Activated naive CD8-positive, alpha-beta T cell treated with anti-CD3 and anti-CD28 coated beads, Interleukin-2, amount 10 ng/mL, durations not matched to agents 7 days and 5 days (primary cell): Measurements from ENCODE around the gene BMAL1. TPM values are rescaled to one million over a fixed set of nuclear protein-coding genes. Genes with fewer than 3 reads are reported as not detected.

ENCODE experiments used
- ATAC-seq: fragments of 150-1000 bp; cut with Tn5 transposase; one replicate; pipeline ENCODE4 v1.10.0; 2021; ENCODE audit warnings: low read depth, moderate library complexity
- POLR2A ChIA-PET: fragments of 350-600 bp; sonication (Branson Sonifier 250); formaldehyde crosslinking; loops from one replicate; lab custom pipeline; 2021; ENCODE audit warnings: antibody characterized with exemption; lab: Charles Lee
- DNase-seq: peaks from one replicate; pipeline ENCODE4 v3.0.0; 2021
- H3K27ac Mint-ChIP-seq: one replicate; pipeline ENCODE4 v1.8.0; 2022; ENCODE audit warnings: mild to moderate bottlenecking, mixed read lengths
- H3K27me3 Mint-ChIP-seq: one replicate; pipeline ENCODE4 v1.8.0; 2022; ENCODE audit warnings: mild to moderate bottlenecking, moderate library complexity, mixed read lengths
- H3K36me3 Mint-ChIP-seq: one replicate; pipeline ENCODE4 v1.8.0; 2021; ENCODE audit warnings: mild to moderate bottlenecking, mixed read lengths
- H3K4me1 Mint-ChIP-seq: one replicate; pipeline ENCODE4 v1.8.0; 2021; ENCODE audit warnings: mixed read lengths
- H3K4me3 Mint-ChIP-seq: one replicate; pipeline ENCODE4 v1.8.0; 2022; ENCODE audit warnings: mild to moderate bottlenecking, moderate library complexity, mixed read lengths
- H3K9me3 Mint-ChIP-seq: one replicate; pipeline ENCODE4 v1.8.0; 2021; ENCODE audit warnings: mixed read lengths
- total RNA-seq, 2 experiments: library from RNA; stranded (reverse); gene quantifications; one replicate each; pipeline ENCODE4 v1.2.3, GENCODE V29; 2021

Gene BMAL1
- total RNA-seq, 2 experiments from 2014 or later: 76.8 to 83.3 TPM

- no peak for ATAC-seq
- no peak for DNase-seq
- no peak overlapping the region for H3K27ac Mint-ChIP-seq
- H3K36me3 Mint-ChIP-seq: peaks cover 18% of the 10 kb centered on the region
- no peak overlapping the region for H3K4me3 Mint-ChIP-seq
- no peaks in the 10 kb centered on the region for H3K9me3 Mint-ChIP-seq
- POLR2A ChIA-PET: no interaction called here
- H3K27me3 Mint-ChIP-seq: no peaks in the 10 kb centered on the region
- peaks cover 41% of the 10 kb centered on the region for H3K4me1 Mint-ChIP-seq
Observed at GRCh38 chr11:13317293-13318080, 39.9 kb downstream of the BMAL1 start.

DNA sequence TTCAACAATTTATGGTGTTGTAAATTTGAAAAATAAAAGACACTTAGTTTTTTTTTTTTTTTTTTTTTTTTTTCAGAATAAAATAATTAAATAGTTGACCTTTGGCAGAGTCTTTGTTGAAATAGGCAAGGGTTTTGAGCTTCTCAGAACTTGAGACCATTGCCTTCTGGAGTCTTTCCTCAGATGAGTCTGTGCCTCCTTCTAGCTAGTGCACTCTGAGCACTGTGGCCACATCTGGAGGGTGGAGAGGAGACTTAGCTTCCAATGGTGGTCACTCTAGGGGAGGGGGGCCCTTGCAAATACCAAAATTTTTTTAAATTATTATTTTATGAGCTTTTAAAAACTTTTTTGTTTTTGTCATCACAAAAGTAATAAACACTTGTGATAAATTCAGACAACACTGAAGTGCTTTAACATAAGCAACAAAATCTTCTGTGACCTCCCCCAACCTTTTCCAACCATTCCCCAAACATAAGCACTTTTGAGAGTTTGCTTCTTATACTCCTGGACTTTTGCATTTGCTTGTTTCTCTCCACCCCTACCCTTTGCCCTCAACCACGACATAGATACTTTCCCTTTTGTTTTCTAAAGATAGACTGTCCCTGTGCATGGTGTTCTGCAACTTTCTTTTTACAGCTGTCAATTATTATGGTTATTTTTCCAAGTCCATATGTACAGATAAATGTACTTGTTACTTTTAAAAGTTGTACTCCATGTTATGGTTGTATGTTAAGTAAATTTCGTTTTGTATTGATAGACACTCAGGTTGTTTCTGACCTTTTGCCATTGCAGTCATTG lies 41.1 kb downstream of the BMAL1 start:
- Mint-ChIP-seq H3K36me3 (peaks cover 13% of the 10 kb centered on the region), H3K27ac (peak overlapping the region; percentile 66), H3K4me1 (peaks cover 36% of the 10 kb centered on the region), H3K9me3 (no peaks in the 10 kb centered on the region), H3K27me3 (no peaks in the 10 kb centered on the region), H3K4me3 (peak overlapping the region; percentile 76)
- POLR2A ChIA-PET: interaction anchor here (0.9 to 1.2 kb wide), 2 partner anchors 16 to 20 kb away, joined by 3 to 10 read pairs; no protein-coding TSS in a partner anchor
- ATAC-seq: peak; percentile 79
- DNase-seq: no peak

DNA sequence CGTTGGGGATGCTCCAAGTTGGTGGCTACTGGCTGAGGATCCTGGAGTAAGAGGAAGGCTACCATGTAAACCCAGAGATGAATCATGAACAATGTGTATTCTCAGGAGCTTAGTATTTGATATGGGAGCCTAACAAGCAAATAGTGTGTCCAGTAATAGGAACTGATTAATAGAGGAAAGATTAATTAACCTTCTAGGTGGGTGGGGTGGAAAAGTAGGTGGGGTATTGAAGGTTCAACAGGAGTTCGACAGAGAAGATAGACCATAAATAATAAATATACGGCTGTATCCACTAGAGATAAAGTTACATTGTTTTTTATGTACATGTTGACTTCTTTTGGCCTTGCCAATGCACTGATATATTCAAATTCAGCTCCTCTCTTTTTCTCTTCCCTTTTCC lies 43.1 kb downstream of the BMAL1 start:
- H3K27me3 Mint-ChIP-seq: no peaks in the 10 kb centered on the region
- peaks cover 16% of the 10 kb centered on the region for H3K36me3 Mint-ChIP-seq
- ATAC-seq (no peak), DNase-seq (no peak)
- H3K27ac Mint-ChIP-seq: no peak overlapping the region
- POLR2A ChIA-PET: interaction anchor here (0.6 to 1.1 kb wide), 3 partner anchors 10 to 115 kb away, joined by 3 read pairs; no protein-coding TSS in a partner anchor
- H3K4me1 Mint-ChIP-seq: peaks cover 35% of the 10 kb centered on the region
- no peak overlapping the region for H3K4me3 Mint-ChIP-seq
- no peaks in the 10 kb centered on the region for H3K9me3 Mint-ChIP-seq

DNA sequence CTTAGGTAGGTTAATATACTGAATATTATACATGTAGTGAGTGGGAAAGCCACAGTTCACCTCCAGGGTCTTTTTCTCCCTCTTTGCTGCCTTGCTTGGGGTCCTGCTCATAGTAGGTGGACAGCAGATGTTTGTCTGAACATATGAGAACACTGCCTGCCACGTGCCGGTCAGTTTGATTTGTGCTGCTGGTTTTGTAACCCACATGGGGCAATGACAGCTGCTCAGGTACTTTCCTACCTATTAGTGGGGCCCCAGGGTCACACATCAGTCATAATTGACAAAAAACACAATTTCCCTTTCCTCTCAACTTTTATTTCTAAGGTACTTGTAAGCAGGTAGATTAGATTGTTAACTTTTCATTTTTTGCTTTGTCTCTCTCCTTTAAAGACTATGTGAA lies 43.8 kb downstream of the BMAL1 start:
- no peak overlapping the region for H3K4me3 Mint-ChIP-seq
- POLR2A ChIA-PET: interaction anchor here (1.1 kb wide), 1 partner anchor 10 kb away, joined by 3 read pairs; no protein-coding TSS in a partner anchor
- peaks cover 32% of the 10 kb centered on the region for H3K4me1 Mint-ChIP-seq
- ATAC-seq (no peak), DNase-seq (no peak)
- peaks cover 16% of the 10 kb centered on the region for H3K36me3 Mint-ChIP-seq
- H3K9me3 Mint-ChIP-seq: no peaks in the 10 kb centered on the region
- no peaks in the 10 kb centered on the region for H3K27me3 Mint-ChIP-seq
- H3K27ac Mint-ChIP-seq: no peak overlapping the region

- POLR2A ChIA-PET: no interaction called here
- Mint-ChIP-seq H3K27ac (no peak overlapping the region), H3K4me3 (no peak overlapping the region), H3K27me3 (no peaks in the 10 kb centered on the region), H3K4me1 (peaks cover 25% of the 10 kb centered on the region), H3K9me3 (no peaks in the 10 kb centered on the region), H3K36me3 (peaks cover 27% of the 10 kb centered on the region)
- ATAC-seq (no peak), DNase-seq (no peak)
Observed at GRCh38 chr11:13324141-13324540, 46.6 kb downstream of the BMAL1 start.

GRCh38 chr11:13324709-13325108 lies 47.1 kb downstream of the BMAL1 start:
- H3K9me3 Mint-ChIP-seq: no peaks in the 10 kb centered on the region
- H3K27ac Mint-ChIP-seq: no peak overlapping the region
- ATAC-seq (no peak), DNase-seq (no peak)
- POLR2A ChIA-PET: no interaction called here
- H3K27me3 Mint-ChIP-seq: no peaks in the 10 kb centered on the region
- H3K36me3 Mint-ChIP-seq: peaks cover 27% of the 10 kb centered on the region
- no peak overlapping the region for H3K4me3 Mint-ChIP-seq
- H3K4me1 Mint-ChIP-seq: peaks cover 25% of the 10 kb centered on the region

GRCh38 chr11:13327421-13327820 lies 49.8 kb downstream of the BMAL1 start:
- Mint-ChIP-seq H3K27ac (no peak overlapping the region), H3K4me1 (peaks cover 20% of the 10 kb centered on the region), H3K27me3 (no peaks in the 10 kb centered on the region), H3K36me3 (peaks cover 29% of the 10 kb centered on the region), H3K9me3 (no peaks in the 10 kb centered on the region), H3K4me3 (no peak overlapping the region)
- POLR2A ChIA-PET: no interaction called here
- DNase-seq (no peak), ATAC-seq (no peak)

DNA sequence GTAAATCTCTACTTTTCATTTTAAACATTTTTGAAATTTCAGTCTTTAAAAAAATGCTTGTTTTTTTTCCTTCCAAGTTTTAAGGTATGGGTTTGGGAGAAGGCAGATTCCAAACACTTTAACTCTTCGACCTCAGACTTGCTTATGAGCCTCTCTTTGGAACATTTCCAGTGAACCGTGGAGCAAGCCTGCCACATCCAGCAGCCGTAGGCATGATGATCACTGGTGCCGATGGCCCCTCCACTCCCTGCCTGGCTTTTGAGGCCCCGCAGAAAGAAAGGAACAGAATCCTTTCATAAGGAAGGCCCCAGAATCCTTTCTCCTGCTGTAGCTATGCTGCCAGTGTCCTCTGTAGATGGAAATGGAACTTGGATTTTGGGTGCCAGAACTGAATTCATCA lies 50.7 kb downstream of the BMAL1 start:
- POLR2A ChIA-PET: no interaction called here
- H3K36me3 Mint-ChIP-seq: peaks cover 28% of the 10 kb centered on the region
- no peaks in the 10 kb centered on the region for H3K9me3 Mint-ChIP-seq

DNA sequence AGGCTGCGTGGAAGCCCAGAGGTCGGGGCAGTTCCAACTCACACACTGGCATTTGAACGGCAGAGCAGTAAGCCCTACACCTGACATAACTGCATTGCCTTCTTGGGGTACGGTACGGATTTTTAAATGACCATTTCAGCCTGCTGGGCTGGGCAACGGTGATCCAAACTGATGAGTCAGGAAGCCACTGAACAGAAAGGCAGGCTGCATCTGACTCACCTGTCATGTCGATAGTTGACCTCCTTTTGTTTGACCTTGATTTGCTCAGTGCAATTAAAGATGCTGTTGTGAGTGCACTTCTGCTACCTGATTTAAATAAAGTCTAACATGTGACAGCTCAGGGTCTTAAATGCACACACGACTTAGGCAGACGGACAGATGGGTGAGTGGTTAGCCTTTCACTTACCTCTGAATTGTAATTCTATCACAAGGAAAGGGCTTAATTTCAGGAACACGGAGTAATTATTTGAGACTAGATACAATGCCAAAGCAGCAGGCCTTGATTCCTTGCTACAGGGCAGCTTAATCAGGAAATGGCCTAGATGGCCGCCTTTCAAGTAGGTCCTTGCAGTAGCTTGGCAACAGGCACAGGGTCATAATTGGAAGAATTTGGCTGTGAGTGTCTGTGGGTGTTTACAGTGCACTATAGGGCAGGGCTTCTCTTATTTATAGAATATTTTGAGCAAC lies 52.2 kb downstream of the BMAL1 start:
- Mint-ChIP-seq H3K27ac (no peak overlapping the region), H3K36me3 (peaks cover 19% of the 10 kb centered on the region), H3K4me1 (peaks cover 31% of the 10 kb centered on the region), H3K4me3 (no peak overlapping the region), H3K9me3 (no peaks in the 10 kb centered on the region), H3K27me3 (no peaks in the 10 kb centered on the region)
- DNase-seq (no peak), ATAC-seq (no peak)
- POLR2A ChIA-PET: no interaction called here

More for the DNA sequence above, 50.7 kb downstream of the BMAL1 start:
- Mint-ChIP-seq H3K4me1 (peaks cover 24% of the 10 kb centered on the region), H3K4me3 (no peak overlapping the region), H3K27ac (no peak overlapping the region), H3K27me3 (no peaks in the 10 kb centered on the region)
- DNase-seq (no peak), ATAC-seq (no peak)

GRCh38 chr11:13332124-13332523 lies 54.5 kb downstream of the BMAL1 start:
- H3K4me3 Mint-ChIP-seq: no peak overlapping the region
- H3K36me3 Mint-ChIP-seq: peaks cover 15% of the 10 kb centered on the region
- ATAC-seq (no peak), DNase-seq (no peak)
- H3K27me3 Mint-ChIP-seq: no peaks in the 10 kb centered on the region
- POLR2A ChIA-PET: no interaction called here
- H3K4me1 Mint-ChIP-seq: peaks cover 35% of the 10 kb centered on the region
- H3K27ac Mint-ChIP-seq: no peak overlapping the region
- H3K9me3 Mint-ChIP-seq: no peaks in the 10 kb centered on the region

DNA sequence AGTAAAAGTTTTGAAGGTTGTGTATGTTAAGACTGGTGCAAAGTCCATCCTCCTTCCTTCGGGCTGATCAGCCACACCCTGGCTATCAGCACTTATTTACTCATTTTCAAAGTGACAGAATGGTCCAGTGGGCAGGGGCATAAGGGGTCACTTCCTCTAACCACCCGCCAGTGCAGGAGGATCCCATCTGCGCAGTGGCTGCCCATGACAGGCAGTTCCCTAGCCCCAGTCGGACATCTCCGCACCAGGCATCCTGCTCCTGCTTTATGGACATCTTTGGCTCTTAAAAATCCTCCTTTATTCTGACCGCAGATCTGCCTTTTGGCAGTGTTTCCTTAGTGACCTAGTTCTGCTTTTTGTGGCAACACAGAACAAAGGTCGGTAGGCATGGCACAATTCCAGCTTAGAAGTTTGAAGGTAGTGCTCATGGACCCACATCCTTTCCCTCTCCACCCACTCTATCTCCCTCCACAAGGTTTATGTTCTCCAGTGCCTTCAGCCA lies 55.9 kb downstream of the BMAL1 start:
- POLR2A ChIA-PET: no interaction called here
- Mint-ChIP-seq H3K27ac (peak overlapping the region; percentile 56), H3K36me3 (peaks cover 8% of the 10 kb centered on the region), H3K27me3 (no peaks in the 10 kb centered on the region), H3K4me1 (peaks cover 42% of the 10 kb centered on the region), H3K4me3 (no peak overlapping the region), H3K9me3 (no peaks in the 10 kb centered on the region)
- ATAC-seq (no peak), DNase-seq (no peak)

DNA sequence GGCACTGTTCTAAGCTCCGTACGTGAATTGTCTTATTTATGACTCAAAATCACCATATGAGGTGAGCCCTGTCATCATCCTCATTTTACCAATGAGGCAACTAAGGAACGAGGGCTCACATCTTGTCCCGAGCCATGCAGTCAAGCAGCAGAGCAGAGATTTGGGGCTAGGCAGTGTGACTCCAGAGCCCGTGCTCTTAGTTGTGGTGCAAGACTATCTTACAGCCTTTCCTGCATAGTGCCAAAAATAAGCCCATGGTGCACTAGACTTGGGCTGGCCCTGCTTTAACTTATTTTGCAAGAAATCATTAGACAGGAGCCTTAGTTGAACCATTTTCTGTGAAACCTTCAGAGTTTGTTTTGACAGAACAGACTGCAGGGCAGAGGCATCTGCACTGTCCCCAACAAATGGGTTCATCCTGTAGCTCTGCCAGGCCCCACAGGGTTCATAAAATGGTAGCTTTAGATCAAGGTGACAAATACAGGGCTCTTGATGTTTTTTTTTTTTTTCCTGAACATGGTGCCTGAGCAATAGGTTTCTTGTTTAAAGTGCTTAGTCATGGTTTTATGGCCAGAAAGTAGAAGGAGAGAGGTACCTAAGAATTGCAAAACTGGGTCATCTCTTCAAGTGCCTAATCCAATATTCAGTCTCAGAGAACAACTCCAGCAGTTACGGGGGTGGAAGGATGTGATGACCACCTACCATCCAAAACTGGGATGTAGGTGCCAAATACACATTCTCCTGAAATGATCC lies 56.6 kb downstream of the BMAL1 start:
- peaks cover 49% of the 10 kb centered on the region for H3K4me1 Mint-ChIP-seq
- ATAC-seq (no peak), DNase-seq (no peak)
- POLR2A ChIA-PET: interaction anchor here (1.8 kb wide), 1 partner anchor 16 kb away, joined by 10 read pairs; no protein-coding TSS in a partner anchor
- no peaks in the 10 kb centered on the region for H3K27me3 Mint-ChIP-seq
- H3K27ac Mint-ChIP-seq: no peak overlapping the region
- H3K9me3 Mint-ChIP-seq: no peaks in the 10 kb centered on the region
- peaks cover 3% of the 10 kb centered on the region for H3K36me3 Mint-ChIP-seq
- no peak overlapping the region for H3K4me3 Mint-ChIP-seq
